Rectal smooth muscle tissue (tissue), 1 donor: Measurements from ENCODE around the gene CISTR.

Experiments used
- H3K27ac ChIP-seq: one replicate; pipeline ENCODE4 v1.7.0; 2013; ENCODE audit warnings: low read depth, low read length, inconsistent platforms
- H3K27me3 ChIP-seq: one replicate; pipeline ENCODE4 v1.7.0; 2013; ENCODE audit warnings: low read length; ENCODE audit not compliant: control insufficient read depth, insufficient read depth
- H3K36me3 ChIP-seq: one replicate; pipeline ENCODE4 v1.7.0; 2013; ENCODE audit warnings: low read length; ENCODE audit not compliant: control insufficient read depth, insufficient read depth
- H3K4me1 ChIP-seq: one replicate; pipeline ENCODE4 v1.7.0; 2013; ENCODE audit warnings: low read length; ENCODE audit not compliant: control insufficient read depth, insufficient read depth
- H3K4me3 ChIP-seq: one replicate; pipeline ENCODE4 v1.7.0; 2013; ENCODE audit warnings: low read length
- H3K9ac ChIP-seq: one replicate; pipeline ENCODE4 v1.7.0; 2013; ENCODE audit warnings: low read length

The CISTR gene

GRCh38 chr12:53700567-53700966, 51.2 kb downstream of the CISTR start:
- Histone ChIP-seq H3K36me3 (no peaks in the 10 kb centered on the region), H3K4me3 (no peak overlapping the region), H3K27ac (no peak overlapping the region), H3K4me1 (no peaks in the 10 kb centered on the region), H3K27me3 (peaks cover 30% of the 10 kb centered on the region), H3K9ac (no peak overlapping the region)

GRCh38 chr12:53699678-53700025, 52.1 kb downstream of the CISTR start:
- no peak overlapping the region for H3K9ac ChIP-seq
- H3K27ac ChIP-seq = no peak overlapping the region
- H3K36me3 ChIP-seq = no peaks in the 10 kb centered on the region
- peaks cover 35% of the 10 kb centered on the region for H3K27me3 ChIP-seq
- peaks cover 2% of the 10 kb centered on the region for H3K4me1 ChIP-seq
- no peak overlapping the region for H3K4me3 ChIP-seq

GRCh38 chr12:53698948-53699677, 52.7 kb downstream of the CISTR start:
- H3K27ac ChIP-seq = no peak overlapping the region
- no peaks in the 10 kb centered on the region for H3K36me3 ChIP-seq
- H3K9ac ChIP-seq = no peak overlapping the region
- peaks cover 2% of the 10 kb centered on the region for H3K4me1 ChIP-seq
- H3K27me3 ChIP-seq = peaks cover 40% of the 10 kb centered on the region
- no peak overlapping the region for H3K4me3 ChIP-seq

- peaks cover 34% of the 10 kb centered on the region for H3K27me3 ChIP-seq
- no peaks in the 10 kb centered on the region for H3K36me3 ChIP-seq
- no peak overlapping the region for H3K27ac ChIP-seq
- peaks cover 2% of the 10 kb centered on the region for H3K4me1 ChIP-seq
- H3K4me3 ChIP-seq = peak overlapping the region; percentile 41
- no peak overlapping the region for H3K9ac ChIP-seq
Measured at GRCh38 chr12:53696655-53697331, 55.0 kb downstream of the CISTR start.
